Hepatocyte (in vitro differentiated cells): ENCODE measurements around the gene APC2. TPM values are rescaled to one million over a fixed set of nuclear protein-coding genes. Genes with fewer than 3 reads are reported as not detected.

ENCODE experiments used
- DNase-seq: peaks from one replicate; pipeline ENCODE4 v3.0.0-alpha.2; 2016; ENCODE audit warnings: low spot score
- H2AFZ ChIP-seq: fragments of 200-600 bp; sonication (generic); 2 replicates; pipeline ENCODE4 v1.6.0; 2016; ENCODE audit warnings: antibody characterized with exemption, mild to moderate bottlenecking
- H3K27ac ChIP-seq: fragments of 200-600 bp; sonication (generic); 2 replicates; pipeline ENCODE4 v1.5.1; 2016; ENCODE audit warnings: mild to moderate bottlenecking
- H3K27me3 ChIP-seq: fragments of 200-600 bp; sonication (generic); 2 replicates; pipeline ENCODE4 v1.6.1; 2016
- H3K36me3 ChIP-seq: fragments of 200-600 bp; sonication (generic); replicated peaks from 2 replicates; pipeline ENCODE4 v1.5.1; 2016; ENCODE audit warnings: low read depth; ENCODE audit not compliant: insufficient read depth
- H3K4me1 ChIP-seq: fragments of 200-600 bp; sonication (generic); 2 replicates; pipeline ENCODE4 v1.5.1; 2016; ENCODE audit warnings: mild to moderate bottlenecking, moderate library complexity; ENCODE audit not compliant: insufficient read depth
- H3K4me2 ChIP-seq: fragments of 200-600 bp; sonication (generic); 2 replicates; pipeline ENCODE4 v1.6.0; 2016
- H3K4me3 ChIP-seq: fragments of 200-600 bp; sonication (generic); 2 replicates; pipeline ENCODE4 v1.5.1; 2016; ENCODE audit warnings: mild to moderate bottlenecking
- H3K79me2 ChIP-seq: fragments of 200-600 bp; sonication (generic); 2 replicates; pipeline ENCODE4 v1.6.0; 2017; ENCODE audit warnings: mild to moderate bottlenecking
- H3K9me2 ChIP-seq: fragments of 200-600 bp; sonication (generic); replicated peaks from 2 replicates; pipeline ENCODE4 v1.6.0; 2017; ENCODE audit warnings: mild to moderate bottlenecking; ENCODE audit not compliant: insufficient read depth
- H3K9me3 ChIP-seq: fragments of 200-600 bp; sonication (generic); 2 replicates; pipeline ENCODE4 v1.5.1; 2016; ENCODE audit warnings: low read depth, mild to moderate bottlenecking
- H4K20me1 ChIP-seq: fragments of 200-600 bp; sonication (generic); 2 replicates; pipeline ENCODE4 v1.6.0; 2016; ENCODE audit warnings: mild to moderate bottlenecking; ENCODE audit not compliant: insufficient read depth, poor library complexity, severe bottlenecking
- EZH2 ChIP-seq: fragments of 200-600 bp; sonication (generic); IDR thresholded peaks from 2 replicates; pipeline ENCODE4 v1.6.1; 2016; ENCODE audit warnings: antibody characterized with exemption, mild to moderate bottlenecking, borderline replicate concordance
- EZH2phosphoT487 ChIP-seq: fragments of 200-600 bp; sonication (generic); IDR thresholded peaks from one replicate; pipeline ENCODE4 v1.6.1; 2018; ENCODE audit warnings: antibody characterized with exemption, mild to moderate bottlenecking, low read depth, moderate library complexity; ENCODE audit not compliant: unreplicated experiment, severe bottlenecking
- WGBS: methylation state at CpG from one replicate; pipeline ENCODE4 v1.1.6; 2016; ENCODE audit warnings: low lambda C conversion rate; ENCODE audit errors: missing lambda C conversion rate; 5-methylcytosine and 5-hydroxymethylcytosine counted together
- polyA plus RNA-seq: library from polyadenylated mRNA; unstranded; fragments of >200 nt; fragmentation: Nextera tagmentation; extraction: Ambion mirVana; gene quantifications from 2 replicates; pipeline ENCODE4 v1.2.1, GENCODE V29; 2016
- total RNA-seq: library from RNA; depleted of rRNA; stranded (reverse); fragments of >200 nt; gene quantifications from 2 replicates; pipeline ENCODE4 v1.2.3, GENCODE V29; 2014
- TF ChIP-seq, protein P1 (sequence below): fragments of 200-600 bp; sonication (generic); IDR thresholded peaks from 2 replicates; pipeline ENCODE4 v1.5.1; 2016; ENCODE audit warnings: antibody characterized with exemption, mild to moderate bottlenecking; ENCODE audit not compliant: poor library complexity

The APC2 gene
- total and polyA plus RNA-seq, 2 experiments from 2014 or later: 0.36 to 1.2 TPM

DNA sequence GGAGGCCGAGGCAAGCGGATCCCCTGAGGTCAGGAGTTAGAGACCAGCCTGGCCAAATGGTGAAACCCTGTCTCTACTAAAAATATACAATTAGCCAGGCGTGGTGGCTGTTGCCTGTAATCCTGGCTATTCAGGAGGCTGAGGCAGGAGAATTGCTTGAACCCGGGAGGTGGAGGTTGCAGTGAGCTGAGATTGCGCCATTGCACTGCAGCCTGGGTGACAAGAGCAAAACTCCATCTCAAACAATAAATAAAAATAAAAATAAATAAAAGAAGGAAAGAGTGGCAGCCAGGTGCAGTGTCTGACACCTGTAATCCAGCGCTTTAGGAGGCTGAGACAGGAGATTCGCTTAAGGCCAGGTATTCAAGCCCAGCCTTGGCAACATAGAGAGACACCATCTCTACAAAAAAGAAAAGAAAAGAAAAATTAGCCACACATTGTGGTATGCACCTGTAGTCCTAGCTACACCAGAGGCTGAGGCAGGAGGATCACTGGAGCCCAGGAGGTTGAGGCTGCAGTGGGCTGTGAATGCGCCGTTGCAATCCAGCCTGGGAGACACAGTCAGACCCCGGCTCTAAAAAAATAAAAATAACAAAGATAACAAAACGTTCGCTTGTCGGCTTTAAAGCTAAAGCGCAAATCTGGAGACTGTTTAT is 52.6 kb downstream of the APC2 start:
- Histone ChIP-seq H3K9me3 (no peaks in the 10 kb centered on the region), H3K27me3 (no peaks in the 10 kb centered on the region), H2AFZ (no peak overlapping the region), H3K79me2 (no peaks in the 10 kb centered on the region), H3K4me1 (peaks cover 16% of the 10 kb centered on the region), H4K20me1 (no peaks in the 10 kb centered on the region), H3K27ac (peak overlapping the region; percentile 68), H3K9me2 (no peaks in the 10 kb centered on the region), H3K36me3 (no peaks in the 10 kb centered on the region), H3K4me3 (no peak overlapping the region), H3K4me2 (peak overlapping the region; percentile 74)
- TF ChIP-seq EZH2phosphoT487 (no peak), EZH2 (no peak)
- WGBS: 72% methylated on average over 14 of the region's 14 CpGs
- DNase-seq: no peak

DNA sequence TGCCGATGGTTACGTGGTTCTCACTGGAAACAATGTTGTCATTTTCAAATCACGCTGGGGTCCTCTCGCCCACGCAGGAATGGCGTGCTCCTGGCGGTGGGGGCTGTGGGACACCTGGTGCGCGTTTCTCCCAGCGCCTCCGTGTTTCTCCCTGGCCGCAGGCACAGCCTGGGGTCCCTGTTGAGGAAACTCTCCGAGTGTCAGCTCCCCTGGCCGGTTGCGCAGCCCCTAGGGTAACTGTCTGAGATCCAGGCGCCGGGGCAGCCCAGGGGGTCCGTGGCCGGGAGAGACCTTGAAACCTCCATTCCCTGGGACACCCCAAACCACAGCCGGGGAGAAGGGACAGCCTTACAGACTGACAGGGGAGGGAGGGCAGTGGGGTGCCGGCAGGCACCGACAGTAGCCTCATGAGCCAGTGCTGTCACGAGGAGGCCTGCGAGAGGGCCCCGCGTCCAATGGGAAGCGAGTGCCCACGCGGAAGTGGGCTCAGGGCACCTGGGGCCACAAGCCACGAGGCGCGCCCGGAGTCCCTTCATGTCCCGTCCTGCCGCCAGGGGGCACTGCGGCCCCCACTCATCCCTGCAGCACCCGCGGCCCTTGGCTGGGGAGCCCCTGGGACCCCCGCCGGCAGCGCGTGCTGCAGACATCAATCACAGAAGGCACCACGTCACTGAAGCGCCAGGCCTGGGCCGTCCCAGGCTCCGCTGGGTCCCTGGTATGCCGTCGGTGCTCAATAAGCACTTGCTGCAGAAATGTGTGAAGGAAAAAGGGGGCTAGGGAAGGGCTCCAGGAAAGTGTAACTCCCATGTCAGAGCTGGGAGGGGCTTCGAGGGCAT is 53.4 kb downstream of the APC2 start:
- H3K4me3 ChIP-seq: no peak overlapping the region
- H3K9me2 ChIP-seq: no peaks in the 10 kb centered on the region
- H3K4me2 ChIP-seq: peak overlapping the region; percentile 74
- DNase-seq: peak; percentile 81
- no peaks in the 10 kb centered on the region for H3K27me3 ChIP-seq
- peaks cover 9% of the 10 kb centered on the region for H3K4me1 ChIP-seq
- H3K27ac ChIP-seq: peak overlapping the region; percentile 68
- H2AFZ ChIP-seq: no peak overlapping the region
- H3K36me3 ChIP-seq: no peaks in the 10 kb centered on the region
- no peaks in the 10 kb centered on the region for H3K9me3 ChIP-seq
- 23% methylated on average over 42 of the region's 49 CpGs for WGBS
- H4K20me1 ChIP-seq: no peaks in the 10 kb centered on the region
- no peaks in the 10 kb centered on the region for H3K79me2 ChIP-seq
- TF ChIP-seq EZH2 (no peak), EZH2phosphoT487 (no peak)
- TF ChIP-seq, protein P1, sequence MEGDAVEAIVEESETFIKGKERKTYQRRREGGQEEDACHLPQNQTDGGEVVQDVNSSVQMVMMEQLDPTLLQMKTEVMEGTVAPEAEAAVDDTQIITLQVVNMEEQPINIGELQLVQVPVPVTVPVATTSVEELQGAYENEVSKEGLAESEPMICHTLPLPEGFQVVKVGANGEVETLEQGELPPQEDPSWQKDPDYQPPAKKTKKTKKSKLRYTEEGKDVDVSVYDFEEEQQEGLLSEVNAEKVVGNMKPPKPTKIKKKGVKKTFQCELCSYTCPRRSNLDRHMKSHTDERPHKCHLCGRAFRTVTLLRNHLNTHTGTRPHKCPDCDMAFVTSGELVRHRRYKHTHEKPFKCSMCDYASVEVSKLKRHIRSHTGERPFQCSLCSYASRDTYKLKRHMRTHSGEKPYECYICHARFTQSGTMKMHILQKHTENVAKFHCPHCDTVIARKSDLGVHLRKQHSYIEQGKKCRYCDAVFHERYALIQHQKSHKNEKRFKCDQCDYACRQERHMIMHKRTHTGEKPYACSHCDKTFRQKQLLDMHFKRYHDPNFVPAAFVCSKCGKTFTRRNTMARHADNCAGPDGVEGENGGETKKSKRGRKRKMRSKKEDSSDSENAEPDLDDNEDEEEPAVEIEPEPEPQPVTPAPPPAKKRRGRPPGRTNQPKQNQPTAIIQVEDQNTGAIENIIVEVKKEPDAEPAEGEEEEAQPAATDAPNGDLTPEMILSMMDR: peak; percentile 67

- no peaks in the 10 kb centered on the region for H3K9me3 ChIP-seq
- WGBS: 68% methylated on average over 23 of the region's 23 CpGs
- H3K36me3 ChIP-seq: no peaks in the 10 kb centered on the region
- H2AFZ ChIP-seq: no peak overlapping the region
- peaks cover 7% of the 10 kb centered on the region for H3K4me1 ChIP-seq
- no peaks in the 10 kb centered on the region for H3K27me3 ChIP-seq
- DNase-seq: no peak
- TF ChIP-seq, protein P1: no peak
- no peak for TF ChIP-seq EZH2phosphoT487
- TF ChIP-seq EZH2: no peak
- H4K20me1 ChIP-seq: no peaks in the 10 kb centered on the region
- peak overlapping the region; percentile 74 for H3K4me2 ChIP-seq
- no peak overlapping the region for H3K27ac ChIP-seq
- H3K4me3 ChIP-seq: no peak overlapping the region
- H3K9me2 ChIP-seq: no peaks in the 10 kb centered on the region
- no peaks in the 10 kb centered on the region for H3K79me2 ChIP-seq
Measured at GRCh38 chr19:1503925-1504773, 54.2 kb downstream of the APC2 start.
